RWPE1 (cell line): ENCODE results near the gene MTARC2.
"Not testable (repeated sequence)": the region's sequence is repeated elsewhere in the genome, so short reads cannot be mapped to it uniquely, and the experiment has no call there.

Experiments used
- CTCF ChIA-PET: fragments of 350-600 bp; sonication (Branson Sonifier 250); formaldehyde crosslinking; extraction: SDS; loops from one replicate; lab custom pipeline; 2021; lab: Yijun Ruan, JAX
- POLR2A ChIA-PET: fragments of 400-600 bp; formaldehyde crosslinking; extraction: SDS; loops from one replicate; lab custom pipeline; 2020; ENCODE audit warnings: antibody characterized with exemption; ENCODE audit not compliant: low non-redundant PET; lab: Yijun Ruan, JAX
- DNase-seq: peaks from one replicate; pipeline ENCODE4 v3.0.0; 2012; ENCODE audit warnings: low spot score
- H3K27ac ChIP-seq: fragments of 450-650 bp; 2 replicates; pipeline ENCODE4 v1.5.1; 2017
- TF ChIP-seq, protein P1 (sequence below): fragments of 450-650 bp; conservative IDR thresholded peaks from 2 replicates; pipeline ENCODE4 v1.5.1; 2017; ENCODE audit warnings: low read depth, mild to moderate bottlenecking

MTARC2 gene

DNA sequence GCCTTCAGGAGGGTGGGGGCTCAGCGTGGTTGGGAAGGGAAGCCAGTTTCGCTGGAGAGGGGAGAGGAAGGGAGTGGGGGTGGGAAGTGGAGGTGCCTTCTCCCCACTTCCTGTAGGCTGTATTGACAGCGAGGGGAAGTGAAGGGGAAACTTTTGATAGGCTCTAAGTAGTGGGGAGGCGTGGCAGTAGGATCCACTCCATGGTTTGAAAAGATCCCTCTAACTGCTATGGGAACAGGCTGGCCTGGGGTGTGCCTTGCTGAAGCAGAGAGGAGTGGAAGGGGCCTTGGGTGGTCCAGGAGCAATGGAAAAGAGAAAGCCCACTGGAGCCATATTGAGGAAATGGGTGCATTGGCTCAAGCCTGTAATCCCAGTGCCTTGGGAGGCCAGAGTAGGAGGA, 37.8 kb upstream of the MTARC2 start:
- H3K27ac ChIP-seq, result no peak overlapping the region
- TF ChIP-seq, protein P1, sequence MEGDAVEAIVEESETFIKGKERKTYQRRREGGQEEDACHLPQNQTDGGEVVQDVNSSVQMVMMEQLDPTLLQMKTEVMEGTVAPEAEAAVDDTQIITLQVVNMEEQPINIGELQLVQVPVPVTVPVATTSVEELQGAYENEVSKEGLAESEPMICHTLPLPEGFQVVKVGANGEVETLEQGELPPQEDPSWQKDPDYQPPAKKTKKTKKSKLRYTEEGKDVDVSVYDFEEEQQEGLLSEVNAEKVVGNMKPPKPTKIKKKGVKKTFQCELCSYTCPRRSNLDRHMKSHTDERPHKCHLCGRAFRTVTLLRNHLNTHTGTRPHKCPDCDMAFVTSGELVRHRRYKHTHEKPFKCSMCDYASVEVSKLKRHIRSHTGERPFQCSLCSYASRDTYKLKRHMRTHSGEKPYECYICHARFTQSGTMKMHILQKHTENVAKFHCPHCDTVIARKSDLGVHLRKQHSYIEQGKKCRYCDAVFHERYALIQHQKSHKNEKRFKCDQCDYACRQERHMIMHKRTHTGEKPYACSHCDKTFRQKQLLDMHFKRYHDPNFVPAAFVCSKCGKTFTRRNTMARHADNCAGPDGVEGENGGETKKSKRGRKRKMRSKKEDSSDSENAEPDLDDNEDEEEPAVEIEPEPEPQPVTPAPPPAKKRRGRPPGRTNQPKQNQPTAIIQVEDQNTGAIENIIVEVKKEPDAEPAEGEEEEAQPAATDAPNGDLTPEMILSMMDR, result no peak
- DNase-seq, result no peak
- CTCF ChIA-PET, result interaction anchor here (1.7 kb wide), 1 partner anchor 23 kb away, joined by 9 read pairs; no protein-coding TSS in a partner anchor
- POLR2A ChIA-PET, result no interaction called here

DNA sequence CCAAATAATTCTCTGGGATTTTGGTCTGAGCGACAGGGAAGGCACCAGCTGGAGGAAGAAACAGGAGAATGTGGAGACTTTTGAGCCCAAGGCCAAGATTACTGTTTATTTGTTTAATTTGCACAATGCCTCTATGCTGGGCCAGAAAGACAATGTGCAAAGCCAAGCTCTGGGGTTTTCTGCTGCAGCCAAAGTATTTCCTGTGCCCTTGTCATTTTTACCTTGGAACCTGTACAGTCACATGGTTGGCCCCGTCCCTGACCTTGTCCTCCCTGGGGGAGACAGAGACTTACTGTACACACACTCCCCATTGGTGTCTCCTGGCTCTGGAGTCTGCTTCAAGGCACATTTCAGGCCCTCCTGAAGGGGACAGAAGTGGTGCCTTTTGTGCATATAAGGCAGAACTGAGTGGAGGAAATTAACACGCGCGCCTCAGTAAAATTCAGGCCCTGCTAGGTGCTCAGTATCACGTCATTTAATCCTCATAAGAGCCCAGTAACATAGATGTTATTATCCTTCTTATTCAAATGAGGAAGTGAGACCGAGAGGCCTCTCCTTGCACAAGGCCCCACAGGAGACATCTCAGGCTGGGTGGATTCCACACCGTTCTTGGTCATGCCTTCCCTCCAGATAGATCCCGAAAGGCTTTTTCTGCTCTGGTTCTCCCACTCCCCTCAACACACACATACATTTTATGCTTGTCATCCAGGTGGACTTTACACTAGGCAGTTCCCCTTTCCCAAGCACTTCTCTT, 36.9 kb upstream of the MTARC2 start:
- DNase-seq, result no peak
- no peak overlapping the region for H3K27ac ChIP-seq
- ChIA-PET CTCF (no interaction called here), POLR2A (no interaction called here)
- TF ChIP-seq, protein P1, result no peak

DNA sequence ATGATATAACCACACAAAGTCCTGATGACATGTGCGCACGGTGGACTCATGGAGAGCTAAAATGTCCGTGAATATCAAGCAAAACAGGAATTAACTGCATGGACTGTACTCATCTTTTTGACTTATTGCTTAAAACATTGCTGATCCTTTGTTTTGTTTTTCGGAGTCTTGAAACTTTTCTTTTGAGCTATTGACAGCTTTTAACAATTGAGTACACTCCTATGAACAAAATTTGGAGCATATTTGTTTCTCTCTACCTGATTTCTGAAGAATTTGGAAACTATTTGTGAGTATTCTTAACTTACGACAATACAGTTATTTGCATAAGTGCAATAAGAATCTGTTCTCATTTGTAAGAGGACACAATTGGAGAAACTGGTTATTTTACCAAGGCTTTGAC, 32.1 kb upstream of the MTARC2 start:
- H3K27ac ChIP-seq, CTCF ChIA-PET, POLR2A ChIA-PET, DNase-seq: not testable (repeated sequence)

DNA sequence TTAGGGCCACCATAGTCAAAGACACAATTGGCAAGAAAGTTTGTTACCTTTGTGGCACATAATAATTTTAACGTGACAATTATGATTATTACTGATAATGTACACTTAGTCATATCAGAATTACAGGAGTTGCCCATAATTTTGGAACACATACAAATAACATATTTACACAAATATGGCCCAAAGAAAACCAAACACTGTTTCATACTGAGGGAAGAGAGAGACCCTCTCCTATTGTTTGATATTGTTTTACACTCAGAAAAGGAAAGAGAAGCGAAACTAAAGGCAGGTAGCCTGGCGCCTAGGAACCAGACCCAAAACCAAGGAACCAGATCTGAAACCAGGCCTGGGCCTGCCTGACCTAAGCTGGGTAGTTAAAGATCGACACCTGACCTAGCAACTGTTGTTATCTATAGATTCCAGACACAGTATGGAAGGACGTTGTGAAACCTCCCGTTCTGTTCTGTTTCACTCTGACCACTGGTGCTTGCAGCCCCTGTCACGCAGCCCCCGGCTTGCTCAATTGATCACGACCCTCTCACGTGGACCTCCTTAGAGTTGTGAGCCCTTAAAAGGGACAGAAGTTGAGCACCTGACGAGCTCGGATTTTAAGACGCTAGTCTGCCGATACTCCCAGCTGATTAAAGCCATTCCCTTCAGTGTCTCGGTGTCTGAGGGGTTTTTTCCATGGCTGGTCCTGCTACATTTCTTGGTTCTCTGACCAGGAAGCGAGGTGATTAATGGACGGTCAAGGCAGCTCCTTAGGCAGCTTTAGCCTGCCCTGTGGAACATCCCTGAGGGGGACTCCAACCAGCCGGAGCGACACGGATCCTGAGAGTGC, 30.1 kb upstream of the MTARC2 start:
- no peak overlapping the region for H3K27ac ChIP-seq
- TF ChIP-seq, protein P1, result no peak
- no peak for DNase-seq
- POLR2A ChIA-PET, result no interaction called here
- CTCF ChIA-PET, result interaction anchor here (0.6 to 1.4 kb wide), 2 partner anchors 500 to 508 kb away, joined by 3 to 4 read pairs; no protein-coding TSS in a partner anchor

DNA sequence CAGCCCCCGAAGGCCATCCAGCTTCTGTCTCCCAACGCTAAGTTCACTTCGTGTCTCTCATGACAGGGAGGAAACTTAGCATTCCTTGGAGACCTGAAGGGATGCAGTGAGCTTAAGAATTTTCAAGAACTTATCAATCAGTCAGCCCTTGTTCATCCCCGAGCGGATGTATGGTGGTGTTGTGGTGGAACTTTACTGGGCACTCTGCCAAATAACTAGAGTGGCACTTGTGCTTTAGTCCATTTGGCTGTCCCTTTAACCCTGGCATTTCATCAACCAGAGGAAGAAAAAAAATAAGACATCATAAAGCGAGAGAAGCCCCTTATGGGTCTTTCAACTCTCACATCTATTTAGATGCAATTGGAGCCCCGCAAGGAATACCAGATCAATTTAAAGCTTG, 26.9 kb upstream of the MTARC2 start:
- POLR2A ChIA-PET, H3K27ac ChIP-seq, DNase-seq: not testable (repeated sequence)
- CTCF ChIA-PET, result interaction anchor here (0.6 to 3.3 kb wide), 3 partner anchors 12 to 14 kb away, joined by 3 to 15 read pairs (median 3); no protein-coding TSS in a partner anchor

DNA sequence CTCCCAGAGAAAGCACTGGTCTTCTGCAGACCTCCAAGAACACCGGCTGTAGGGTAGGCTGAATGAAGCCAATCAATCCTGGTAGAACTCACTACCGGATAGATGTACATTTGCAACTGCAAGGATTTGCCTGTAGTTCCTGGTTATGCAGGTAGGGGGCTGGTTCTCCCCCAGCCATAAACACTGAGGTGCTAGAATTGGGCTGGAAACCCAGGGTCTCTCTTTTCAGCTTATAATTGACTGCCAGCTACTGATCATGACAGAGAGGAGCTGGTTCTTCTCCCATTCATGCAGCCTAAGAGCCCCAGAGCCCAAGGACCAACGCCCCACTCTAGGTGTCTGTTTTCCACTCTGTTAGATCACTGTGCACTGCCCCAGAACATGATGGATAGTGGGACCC, 21.5 kb upstream of the MTARC2 start:
- H3K27ac ChIP-seq, result no peak overlapping the region
- ChIA-PET POLR2A (no interaction called here), CTCF (interaction anchor here (0.6 to 0.8 kb wide), 4 partner anchors 28 to 1367 kb away, joined by 3 to 5 read pairs (median 4); no protein-coding TSS in a partner anchor)
- TF ChIP-seq, protein P1, result no peak; the same call in 1 of the 2 replicates
- no peak for DNase-seq

DNA sequence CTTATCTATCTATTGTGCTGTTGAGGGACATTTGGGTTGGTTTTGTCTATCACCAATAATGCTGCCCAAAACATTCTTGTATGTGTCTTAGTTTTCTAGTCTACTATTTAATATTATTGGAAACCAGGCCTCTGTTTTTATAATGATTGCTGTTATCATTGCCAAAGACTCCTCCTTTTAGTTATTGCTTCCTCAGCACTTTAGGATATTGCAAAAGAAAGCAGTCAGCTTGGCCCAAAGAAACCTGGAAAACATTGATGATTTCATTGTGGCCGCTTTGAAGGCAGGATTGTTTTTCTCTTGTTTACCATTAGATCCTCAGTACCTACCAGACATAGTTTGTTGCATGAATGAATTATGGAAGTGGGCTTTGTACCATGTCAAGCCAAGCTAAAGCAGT, 20.6 kb upstream of the MTARC2 start:
- TF ChIP-seq, protein P1, result no peak
- ChIA-PET CTCF (interaction anchor here (1.0 kb wide), 1 partner anchor 23 kb away, joined by 3 read pairs; no protein-coding TSS in a partner anchor), POLR2A (no interaction called here)
- no peak for DNase-seq
- H3K27ac ChIP-seq, result no peak overlapping the region
